GM21825 (cell line): ENCODE results near the gene SMOC2.

Experiments used
- ATAC-seq: cut with Tn5 transposase; IDR thresholded peaks from one replicate; pipeline ENCODE4 v1.9.1; 2021; ENCODE audit warnings: mild to moderate bottlenecking, moderate library complexity; ENCODE audit not compliant: unreplicated experiment

Gene SMOC2

GRCh38 chr6:168641446-168641845, 200.5 kb downstream of the SMOC2 start:
- ATAC-seq: no peak

- no peak for ATAC-seq
Observed at GRCh38 chr6:168643401-168643800, 202.4 kb downstream of the SMOC2 start.

GRCh38 chr6:168645326-168645725, 204.3 kb downstream of the SMOC2 start:
- ATAC-seq: no peak

- no peak for ATAC-seq
Observed at GRCh38 chr6:168647271-168647670, 206.3 kb downstream of the SMOC2 start.

GRCh38 chr6:168648240-168649125, 207.5 kb downstream of the SMOC2 start:
- no peak for ATAC-seq

GRCh38 chr6:168649209-168649608, 208.2 kb downstream of the SMOC2 start:
- ATAC-seq: no peak

- no peak for ATAC-seq
Observed at GRCh38 chr6:168650671-168651111, 209.7 kb downstream of the SMOC2 start.

GRCh38 chr6:168655462-168656152, 214.6 kb downstream of the SMOC2 start:
- no peak for ATAC-seq

- no peak for ATAC-seq
Observed at GRCh38 chr6:168658059-168658458, 217.1 kb downstream of the SMOC2 start.

GRCh38 chr6:168660400-168660945, 219.5 kb downstream of the SMOC2 start:
- ATAC-seq: no peak

GRCh38 chr6:168662301-168662936, 221.4 kb downstream of the SMOC2 start:
- ATAC-seq: no peak

- no peak for ATAC-seq
Observed at GRCh38 chr6:168663041-168663440, 222.1 kb downstream of the SMOC2 start.

- no peak for ATAC-seq
Observed at GRCh38 chr6:168664956-168665355, 224.0 kb downstream of the SMOC2 start.

- ATAC-seq: no peak
Observed at GRCh38 chr6:168666170-168666569, 225.2 kb downstream of the SMOC2 start.

- ATAC-seq: no peak
Observed at GRCh38 chr6:168666699-168667427, 225.9 kb downstream of the SMOC2 start.

- ATAC-seq: no peak
Observed at GRCh38 chr6:168667428-168667805, 226.4 kb downstream of the SMOC2 start.

GRCh38 chr6:168670401-168670985, 229.5 kb downstream of the SMOC2 start:
- no peak for ATAC-seq

GRCh38 chr6:168671028-168671862, 230.3 kb downstream of the SMOC2 start:
- ATAC-seq: no peak

- no peak for ATAC-seq
Observed at GRCh38 chr6:168671863-168672546, 231.0 kb downstream of the SMOC2 start.
